ENCODE data around the gene MYT1.
A peak's percentile ranks its signal among the peaks of the same experiment; 100 is the strongest.

MYT1 gene

DNA sequence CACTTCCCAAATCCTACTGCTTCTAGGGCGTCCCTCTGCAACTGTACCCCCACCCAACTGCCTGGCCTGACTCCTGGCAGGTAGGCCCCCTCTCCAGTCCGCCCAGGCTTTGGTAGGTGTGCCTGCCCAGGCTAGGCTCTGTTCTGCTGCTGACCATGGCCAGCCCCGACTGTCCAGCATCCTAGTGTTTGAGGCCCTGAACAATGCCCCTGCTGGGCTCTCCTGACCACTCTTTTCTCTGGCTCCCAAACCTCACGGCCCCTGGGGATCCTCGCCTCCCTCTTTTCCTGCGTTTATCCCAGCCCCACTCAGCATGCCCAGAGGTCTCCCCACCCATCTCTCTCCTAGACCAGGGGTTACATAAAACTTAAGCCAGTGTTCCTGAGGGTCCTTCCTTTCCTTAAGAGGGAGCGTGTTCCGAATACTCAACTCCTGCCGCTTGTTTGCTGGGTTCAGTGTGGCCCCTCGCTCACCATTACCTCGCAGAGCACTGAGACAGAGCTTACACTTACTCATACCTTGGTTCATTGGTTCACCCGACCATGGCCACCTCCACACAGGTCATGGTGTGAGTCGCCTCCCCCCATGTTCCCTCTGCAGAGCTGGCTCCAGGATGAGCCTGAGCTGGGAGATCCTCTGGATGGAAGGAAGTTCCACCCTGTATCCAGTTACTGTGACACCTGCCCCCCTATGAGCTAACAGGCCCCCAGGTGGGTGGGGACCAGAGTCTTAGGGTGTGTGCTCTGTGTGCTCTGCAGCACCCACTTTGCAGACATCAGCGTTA is 21.0 kb upstream of the MYT1 start:
- no peak for DNase-seq (ENCODE audit: extremely low spot score)
- CTCF ChIA-PET, result no interaction called here
- TF ChIP-seq, protein P1, sequence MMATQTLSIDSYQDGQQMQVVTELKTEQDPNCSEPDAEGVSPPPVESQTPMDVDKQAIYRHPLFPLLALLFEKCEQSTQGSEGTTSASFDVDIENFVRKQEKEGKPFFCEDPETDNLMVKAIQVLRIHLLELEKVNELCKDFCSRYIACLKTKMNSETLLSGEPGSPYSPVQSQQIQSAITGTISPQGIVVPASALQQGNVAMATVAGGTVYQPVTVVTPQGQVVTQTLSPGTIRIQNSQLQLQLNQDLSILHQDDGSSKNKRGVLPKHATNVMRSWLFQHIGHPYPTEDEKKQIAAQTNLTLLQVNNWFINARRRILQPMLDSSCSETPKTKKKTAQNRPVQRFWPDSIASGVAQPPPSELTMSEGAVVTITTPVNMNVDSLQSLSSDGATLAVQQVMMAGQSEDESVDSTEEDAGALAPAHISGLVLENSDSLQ (IDR thresholded peaks at IDR 0.05), result no peak
- TF ChIP-seq FOXK2 (IDR thresholded peaks at IDR 0.05) (no peak), LEF1 (IDR thresholded peaks at IDR 0.05; ENCODE audit: borderline replicate concordance) (no peak), SP1 (IDR thresholded peaks at IDR 0.05) (no peak), ZNF384 (IDR thresholded peaks at IDR 0.05) (no peak), TARDBP (IDR thresholded peaks at IDR 0.05) (no peak), HDGF (IDR thresholded peaks at IDR 0.05; ENCODE audit: borderline replicate concordance) (no peak), SUZ12 (IDR thresholded peaks at IDR 0.05) (no peak), ARNT (IDR thresholded peaks at IDR 0.05) (no peak), CTBP1 (IDR thresholded peaks at IDR 0.05; ENCODE audit: borderline replicate concordance) (no peak), BHLHE40 (IDR thresholded peaks at IDR 0.05; ENCODE audit: borderline replicate concordance) (no peak), FOXA1 (IDR thresholded peaks at IDR 0.05) (no peak), L3MBTL2 (conservative IDR thresholded peaks at IDR 0.05) (no peak), ELF4 (IDR thresholded peaks at IDR 0.05) (no peak), NFRKB (IDR thresholded peaks at IDR 0.05) (no peak), FOXM1 (IDR thresholded peaks at IDR 0.05; ENCODE audit: borderline replicate concordance) (no peak)
- POLR2A ChIA-PET, result no interaction called here

DNA sequence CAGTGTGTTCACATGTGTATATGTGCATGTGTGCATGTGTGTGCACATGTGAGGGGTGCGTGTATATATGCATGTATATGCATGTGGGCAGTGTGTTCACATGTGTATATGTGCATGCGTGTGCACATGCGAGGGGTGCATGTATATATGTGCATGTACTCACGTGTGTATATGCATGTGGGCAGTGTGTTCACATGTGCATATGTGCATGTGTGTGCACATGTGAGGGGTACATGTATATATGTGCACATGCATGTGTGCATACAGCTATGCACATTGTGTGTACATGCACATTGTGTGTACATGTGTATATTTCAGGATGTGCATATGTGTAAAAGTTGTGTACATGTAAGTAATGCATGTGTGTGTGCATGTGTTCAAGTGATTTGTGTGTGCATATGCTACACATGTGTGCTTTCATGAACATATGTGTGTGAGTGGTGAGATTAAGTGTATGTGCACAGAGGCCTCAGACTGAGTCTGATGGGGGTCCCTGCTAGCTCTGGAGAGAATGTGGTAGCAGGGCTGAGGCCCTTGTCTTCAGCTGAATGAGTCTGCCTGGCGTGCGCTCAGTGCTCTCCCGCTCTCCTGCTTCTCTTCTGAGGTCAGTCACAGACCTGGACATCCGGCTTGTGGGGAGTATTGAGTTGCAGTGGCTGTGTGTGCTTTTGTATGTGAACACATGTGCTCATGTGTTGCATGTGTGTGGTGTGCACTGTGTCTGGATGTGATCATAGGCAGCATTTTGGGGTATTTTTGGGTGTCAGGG is 19.9 kb upstream of the MYT1 start:
- ChIA-PET POLR2A (no interaction called here), CTCF (no interaction called here)
- no peak for DNase-seq (ENCODE audit: extremely low spot score)
- TF ChIP-seq HDGF (IDR thresholded peaks at IDR 0.05; ENCODE audit: borderline replicate concordance) (no peak), BHLHE40 (IDR thresholded peaks at IDR 0.05; ENCODE audit: borderline replicate concordance) (no peak), LEF1 (IDR thresholded peaks at IDR 0.05; ENCODE audit: borderline replicate concordance) (no peak), TARDBP (IDR thresholded peaks at IDR 0.05) (no peak), CTBP1 (IDR thresholded peaks at IDR 0.05; ENCODE audit: borderline replicate concordance) (no peak), ARNT (IDR thresholded peaks at IDR 0.05) (no peak), NFRKB (IDR thresholded peaks at IDR 0.05) (no peak), SP1 (IDR thresholded peaks at IDR 0.05) (no peak), ELF4 (IDR thresholded peaks at IDR 0.05) (no peak), L3MBTL2 (conservative IDR thresholded peaks at IDR 0.05) (no peak), FOXK2 (IDR thresholded peaks at IDR 0.05) (no peak)

DNA sequence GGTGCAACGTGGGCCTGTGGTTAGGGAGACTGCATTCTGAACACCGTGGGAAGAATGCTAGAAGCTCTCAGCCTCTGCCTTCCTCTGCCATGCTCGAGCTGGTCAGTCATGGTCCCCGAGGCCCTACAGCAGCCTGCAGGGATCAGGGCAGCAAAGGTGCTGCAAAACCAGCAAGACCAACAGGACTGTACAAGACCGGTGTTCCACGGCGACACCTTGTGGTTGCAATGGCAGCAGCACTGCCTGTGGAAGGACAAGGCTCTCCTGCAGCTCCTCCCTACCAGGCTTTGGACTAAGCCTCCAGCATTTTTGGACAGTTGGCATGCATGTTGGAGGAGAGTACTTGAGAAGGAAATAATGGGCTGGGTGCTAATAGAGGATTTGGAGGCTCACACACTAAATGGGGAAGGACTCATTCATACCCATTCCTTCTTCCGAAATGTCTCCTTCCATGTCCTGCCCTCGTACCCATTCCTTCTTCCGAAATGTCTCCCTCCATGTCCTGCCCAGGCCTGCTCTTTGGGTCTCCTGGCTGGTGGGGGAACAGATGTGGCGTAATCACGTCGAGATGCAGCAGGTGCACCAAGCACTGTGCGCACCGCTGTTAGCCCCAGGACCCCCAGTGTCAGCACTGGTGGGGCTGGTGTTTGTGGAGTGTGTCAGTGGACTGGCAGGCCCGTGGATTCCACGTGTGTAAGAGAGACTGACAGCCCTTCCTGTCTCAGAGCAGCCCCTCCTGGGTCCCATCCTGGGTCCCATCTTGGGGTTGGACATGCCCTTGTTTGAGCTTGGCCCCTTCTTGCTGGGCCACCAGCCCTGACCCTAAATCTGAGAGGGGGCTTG is 18.6 kb upstream of the MYT1 start:
- CTCF ChIA-PET, result no interaction called here
- peak; percentile 34 for DNase-seq (ENCODE audit: extremely low spot score)
- TF ChIP-seq ZNF384 (IDR thresholded peaks at IDR 0.05) (no peak), SUZ12 (IDR thresholded peaks at IDR 0.05) (no peak), BHLHE40 (IDR thresholded peaks at IDR 0.05; ENCODE audit: borderline replicate concordance) (no peak)
- POLR2A ChIA-PET, result no interaction called here

DNA sequence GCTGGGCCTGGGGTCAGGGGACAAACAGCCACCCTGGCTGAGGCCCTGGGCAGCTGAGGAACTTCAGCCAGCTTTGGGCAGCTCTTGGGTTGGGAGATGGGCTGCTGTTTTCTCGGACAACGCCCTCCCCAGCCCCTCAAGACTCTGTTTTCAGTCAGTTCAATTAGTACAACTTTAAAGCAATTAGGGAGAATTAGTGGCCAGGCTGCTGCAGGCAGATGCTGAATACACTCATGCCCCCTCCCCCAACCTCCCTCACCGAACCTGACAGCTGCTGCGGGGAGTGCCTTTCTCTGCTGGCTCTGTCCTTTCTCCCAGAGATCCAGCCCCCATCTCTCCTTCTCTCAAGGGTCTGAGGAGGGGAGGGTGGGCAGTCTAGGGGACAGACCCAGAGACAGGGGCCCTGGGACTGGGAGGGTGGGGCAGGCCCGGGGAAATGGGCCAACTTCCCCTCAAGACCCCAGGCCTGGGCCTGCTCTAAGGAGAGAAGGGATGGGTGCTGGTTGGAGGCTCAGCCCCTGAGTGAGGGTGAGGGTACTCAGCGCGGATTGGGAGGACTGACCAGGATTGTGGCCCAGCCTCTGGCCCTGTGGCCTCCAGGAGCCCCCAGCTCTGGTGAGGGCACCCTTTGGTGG is 17.8 kb upstream of the MYT1 start:
- ChIA-PET CTCF (no interaction called here), POLR2A (no interaction called here)
- no peak for DNase-seq (ENCODE audit: extremely low spot score)
- no peak for TF ChIP-seq LEF1 (IDR thresholded peaks at IDR 0.05; ENCODE audit: borderline replicate concordance)
- no peak for TF ChIP-seq SP1 (IDR thresholded peaks at IDR 0.05)
- TF ChIP-seq ARNT (IDR thresholded peaks at IDR 0.05), result no peak
- TF ChIP-seq ZNF384 (IDR thresholded peaks at IDR 0.05), result no peak
- no peak for TF ChIP-seq NFRKB (IDR thresholded peaks at IDR 0.05)
- TF ChIP-seq FOXK2 (IDR thresholded peaks at IDR 0.05), result no peak
- no peak for TF ChIP-seq L3MBTL2 (conservative IDR thresholded peaks at IDR 0.05)
- no peak for TF ChIP-seq BHLHE40 (IDR thresholded peaks at IDR 0.05; ENCODE audit: borderline replicate concordance)
- no peak for TF ChIP-seq TARDBP (IDR thresholded peaks at IDR 0.05)
- no peak for TF ChIP-seq FOXA1 (IDR thresholded peaks at IDR 0.05)
- no peak for TF ChIP-seq HDGF (IDR thresholded peaks at IDR 0.05; ENCODE audit: borderline replicate concordance)

DNA sequence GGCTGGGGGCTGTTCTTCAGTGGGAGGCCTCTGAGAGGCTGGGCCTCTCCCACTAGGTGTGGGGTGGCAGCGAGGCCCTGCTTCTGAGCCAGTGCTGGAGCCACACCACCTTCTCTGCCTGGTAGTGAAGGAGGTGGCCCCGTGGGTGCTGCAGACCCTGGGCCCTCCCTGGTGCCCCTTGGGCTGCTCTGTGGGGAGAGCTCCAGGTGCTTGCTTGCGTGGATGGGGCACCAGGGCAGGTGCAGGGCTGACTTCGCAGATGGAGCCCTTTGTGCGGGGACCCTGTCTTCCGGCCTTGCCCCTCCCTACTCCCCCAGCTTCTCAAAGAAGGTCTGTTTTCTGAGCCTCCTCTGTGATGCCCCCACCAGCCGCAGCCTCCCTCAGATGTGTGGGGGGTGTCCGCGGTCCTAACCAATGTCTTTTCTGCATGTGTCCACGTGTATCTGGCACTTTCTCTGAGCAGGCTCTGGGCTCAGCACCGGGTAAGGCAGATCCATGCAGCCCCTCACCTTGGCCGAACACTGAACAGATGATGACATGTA is 17.2 kb upstream of the MYT1 start:
- ChIA-PET POLR2A (no interaction called here), CTCF (no interaction called here)
- DNase-seq (ENCODE audit: extremely low spot score), result no peak
- TF ChIP-seq ZNF384 (IDR thresholded peaks at IDR 0.05), result no peak
- no peak for TF ChIP-seq FOXA1 (IDR thresholded peaks at IDR 0.05)
- TF ChIP-seq ARNT (IDR thresholded peaks at IDR 0.05), result no peak
- TF ChIP-seq, protein P1 (IDR thresholded peaks at IDR 0.05), result no peak
- no peak for TF ChIP-seq FOXM1 (IDR thresholded peaks at IDR 0.05; ENCODE audit: borderline replicate concordance)
- TF ChIP-seq FOXK2 (IDR thresholded peaks at IDR 0.05), result no peak
- no peak for TF ChIP-seq CTBP1 (IDR thresholded peaks at IDR 0.05; ENCODE audit: borderline replicate concordance)
- TF ChIP-seq NFRKB (IDR thresholded peaks at IDR 0.05), result no peak
- TF ChIP-seq L3MBTL2 (conservative IDR thresholded peaks at IDR 0.05), result no peak
- no peak for TF ChIP-seq LEF1 (IDR thresholded peaks at IDR 0.05; ENCODE audit: borderline replicate concordance)
- TF ChIP-seq ELF4 (IDR thresholded peaks at IDR 0.05), result no peak
- TF ChIP-seq SUZ12 (IDR thresholded peaks at IDR 0.05), result no peak
- no peak for TF ChIP-seq BHLHE40 (IDR thresholded peaks at IDR 0.05; ENCODE audit: borderline replicate concordance)
- no peak for TF ChIP-seq TARDBP (IDR thresholded peaks at IDR 0.05)
- no peak for TF ChIP-seq HDGF (IDR thresholded peaks at IDR 0.05; ENCODE audit: borderline replicate concordance)
- TF ChIP-seq SP1 (IDR thresholded peaks at IDR 0.05), result no peak

All from HEK293T (cell line).